Epidermal melanocyte (primary cell): ENCODE results near the gene TNPO1.

Experiments used
- DNase-seq: peaks from one replicate; pipeline ENCODE4 v3.0.0; 2011; ENCODE audit warnings: low spot score; ENCODE audit not compliant: insufficient read length

Gene TNPO1

GRCh38 chr5:72818866-72819534 lies 2.5 kb downstream of the TNPO1 start:
- no peak for DNase-seq

- no peak for DNase-seq
Observed at GRCh38 chr5:72821776-72822175, 5.3 kb downstream of the TNPO1 start.

DNA sequence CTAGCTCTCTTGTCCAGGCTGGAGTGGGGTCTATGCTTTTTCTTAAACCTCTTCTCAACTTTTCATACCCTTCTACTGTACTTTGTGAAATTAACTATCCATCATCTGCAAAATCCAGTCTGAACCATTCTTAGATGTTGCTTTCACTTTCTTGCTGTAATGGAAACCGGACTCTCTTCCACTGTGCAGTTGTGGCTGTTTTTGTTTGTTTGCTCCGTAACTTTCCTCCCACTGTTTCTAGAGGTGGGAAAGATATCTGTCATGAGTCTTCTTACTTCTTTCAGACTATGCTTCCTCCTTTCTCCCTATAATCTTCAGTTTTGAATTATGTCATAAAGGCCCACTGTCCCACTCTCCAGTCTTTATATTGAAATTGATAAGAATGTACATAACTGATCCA lies 6.5 kb downstream of the TNPO1 start:
- no peak for DNase-seq

DNA sequence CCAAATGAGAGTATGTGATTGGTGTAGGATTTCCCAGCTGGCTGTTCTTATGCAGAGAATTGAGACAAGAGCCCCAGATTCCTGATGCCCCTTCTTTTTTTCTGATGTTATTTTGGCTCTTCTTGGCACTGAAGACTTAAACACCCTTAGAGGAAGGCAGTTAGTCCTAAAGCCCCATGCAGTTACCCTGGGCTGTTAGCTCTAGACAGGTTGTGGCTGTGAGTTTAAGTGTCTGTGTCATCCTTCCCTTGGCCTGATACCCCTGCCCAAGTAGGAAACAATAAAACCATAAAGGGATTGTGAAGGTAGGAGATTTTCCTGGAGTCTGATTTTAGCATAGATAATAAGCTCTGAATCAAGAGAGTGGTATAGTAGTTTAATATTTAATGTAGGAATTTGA lies 13.2 kb downstream of the TNPO1 start:
- no peak for DNase-seq

DNA sequence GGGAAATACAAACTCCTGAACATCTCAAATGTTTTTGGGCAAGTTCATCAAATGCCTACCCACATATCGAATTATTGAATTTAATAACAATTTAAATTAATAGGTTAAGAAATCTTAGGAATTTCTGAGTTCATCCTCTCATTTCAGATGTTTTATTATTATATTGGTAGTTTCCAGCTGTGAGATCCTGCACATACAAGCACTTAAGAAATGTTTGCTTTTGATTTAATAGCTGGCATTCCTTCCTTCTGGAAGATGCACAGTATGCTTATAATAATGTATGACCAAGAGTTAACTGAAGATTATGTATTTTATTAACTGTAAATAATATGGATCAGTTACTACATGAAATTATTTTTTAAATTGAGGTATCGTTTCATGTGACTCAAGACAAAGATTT lies 13.9 kb downstream of the TNPO1 start:
- DNase-seq = no peak

DNA sequence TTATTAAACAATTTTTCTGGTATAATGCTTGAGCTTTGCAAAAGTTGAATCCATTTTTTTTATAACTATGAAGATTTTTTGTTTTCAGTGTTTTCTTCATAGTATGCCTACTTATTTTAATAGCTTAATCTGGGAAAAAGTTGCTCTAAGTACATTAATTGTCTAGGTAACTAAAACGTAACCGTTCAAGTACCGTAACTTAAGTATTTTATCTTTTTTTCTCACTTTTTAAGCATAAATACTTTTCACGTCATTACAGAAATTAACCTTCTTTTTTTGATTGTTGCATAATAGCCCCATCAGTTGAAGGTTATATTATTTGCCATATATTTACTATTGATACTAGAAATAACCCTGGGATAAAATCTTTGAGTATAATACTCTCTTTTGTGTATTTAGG lies 15.2 kb downstream of the TNPO1 start:
- DNase-seq = no peak

DNA sequence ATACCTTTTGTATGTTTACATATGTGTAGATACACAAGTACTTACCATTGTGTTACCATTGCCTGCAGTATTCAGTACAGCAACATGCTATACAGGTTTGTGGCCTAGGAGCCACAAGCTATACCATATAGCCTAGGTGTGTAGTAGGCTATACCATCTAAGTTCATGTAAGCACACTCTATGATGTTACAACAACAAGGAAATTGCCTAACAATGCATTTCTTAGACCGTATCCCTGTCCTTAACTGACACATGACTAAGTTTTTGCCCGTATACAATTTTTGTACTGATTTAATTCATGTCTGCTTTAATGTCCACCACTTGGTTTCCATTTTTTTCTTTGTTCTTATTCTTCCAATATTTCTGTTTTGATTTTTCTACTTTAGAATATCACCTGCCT lies 18.5 kb downstream of the TNPO1 start:
- DNase-seq = no peak

GRCh38 chr5:72835633-72836032 lies 19.2 kb downstream of the TNPO1 start:
- no peak for DNase-seq

GRCh38 chr5:72836810-72837209 lies 20.3 kb downstream of the TNPO1 start:
- no peak for DNase-seq

DNA sequence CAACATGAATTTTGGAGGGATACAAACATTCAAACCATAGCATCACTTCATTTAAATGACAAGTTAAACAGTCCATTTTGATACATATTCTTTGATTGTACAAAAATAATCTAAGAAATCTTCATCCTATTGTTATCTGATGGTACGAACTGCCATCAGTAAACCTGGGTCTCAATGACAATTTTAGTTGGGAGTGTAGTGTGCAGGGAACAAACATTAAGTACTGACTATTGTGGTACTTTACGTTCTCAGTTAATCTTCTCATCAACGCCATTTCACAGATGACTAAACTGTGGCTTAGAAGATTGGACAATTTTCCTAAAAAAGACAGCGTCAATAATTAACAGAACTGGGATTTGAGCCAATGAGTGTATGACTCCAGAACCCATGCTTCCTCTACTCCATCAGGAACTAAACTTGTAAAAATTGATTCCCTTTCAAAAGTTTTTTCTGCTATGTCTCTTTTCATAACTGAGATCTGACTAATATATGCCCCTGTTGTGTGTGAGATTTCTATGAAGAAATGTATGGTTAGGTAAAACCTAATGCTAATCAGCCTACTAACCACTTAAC lies 21.1 kb downstream of the TNPO1 start:
- no peak for DNase-seq

DNA sequence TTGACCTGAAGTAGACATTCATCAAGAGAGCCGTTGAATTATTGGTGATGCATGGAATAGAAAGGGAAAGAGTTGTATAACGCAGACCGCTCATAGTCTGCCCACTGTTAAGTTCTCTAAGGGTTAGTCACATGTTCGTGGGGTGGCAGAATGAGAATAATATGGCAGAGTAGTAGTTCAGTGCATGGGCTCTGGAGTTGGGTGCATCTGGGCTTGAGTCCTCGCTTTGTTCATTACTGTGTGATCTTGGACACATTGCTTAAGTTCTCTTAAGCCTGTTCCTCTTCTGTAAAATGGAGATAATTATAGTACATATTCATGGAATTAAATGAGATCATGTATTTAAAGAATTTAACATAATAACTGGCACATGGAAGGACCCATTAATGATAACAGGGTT lies 23.6 kb downstream of the TNPO1 start:
- DNase-seq = no peak

DNA sequence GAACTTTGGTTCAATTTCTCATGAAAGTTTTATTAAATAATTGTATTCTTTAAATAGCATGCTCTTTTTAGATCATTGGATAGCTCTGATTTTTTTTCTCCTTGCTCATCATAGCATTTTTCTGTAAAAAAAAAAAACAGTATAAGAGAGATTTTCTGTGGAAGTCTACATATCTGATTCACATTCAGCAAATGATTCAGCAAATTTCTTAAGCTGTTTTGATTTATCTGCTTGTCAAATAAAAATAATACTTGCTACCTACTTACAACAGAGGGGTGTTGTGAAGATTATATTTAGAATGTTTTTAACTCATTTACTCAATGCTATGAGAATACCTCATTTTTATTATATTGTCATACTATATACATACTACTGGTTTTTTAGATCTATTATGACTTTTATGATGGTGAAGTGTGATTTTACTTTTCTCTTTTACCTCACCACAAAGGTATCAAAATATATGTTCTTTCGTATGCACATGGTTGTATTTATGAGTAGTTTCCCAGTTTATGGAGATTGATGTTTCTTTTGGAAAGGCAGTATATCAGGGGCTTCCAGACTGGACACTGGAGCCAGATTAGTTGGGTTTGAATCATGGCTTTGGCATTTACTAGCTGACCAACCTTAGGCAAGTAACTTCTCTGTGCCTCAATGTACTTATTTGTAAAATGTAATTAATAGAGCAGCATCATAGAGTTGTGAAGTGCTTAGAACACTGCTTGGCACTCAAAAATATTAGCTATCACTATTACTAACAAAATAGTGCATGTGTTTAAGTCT lies 25.5 kb downstream of the TNPO1 start:
- no peak for DNase-seq

- no peak for DNase-seq
Observed at GRCh38 chr5:72842816-72843215, 26.4 kb downstream of the TNPO1 start.

- DNase-seq = no peak
Observed at GRCh38 chr5:72844218-72844603, 27.8 kb downstream of the TNPO1 start.

- DNase-seq = no peak
Observed at GRCh38 chr5:72845889-72846288, 29.4 kb downstream of the TNPO1 start.

DNA sequence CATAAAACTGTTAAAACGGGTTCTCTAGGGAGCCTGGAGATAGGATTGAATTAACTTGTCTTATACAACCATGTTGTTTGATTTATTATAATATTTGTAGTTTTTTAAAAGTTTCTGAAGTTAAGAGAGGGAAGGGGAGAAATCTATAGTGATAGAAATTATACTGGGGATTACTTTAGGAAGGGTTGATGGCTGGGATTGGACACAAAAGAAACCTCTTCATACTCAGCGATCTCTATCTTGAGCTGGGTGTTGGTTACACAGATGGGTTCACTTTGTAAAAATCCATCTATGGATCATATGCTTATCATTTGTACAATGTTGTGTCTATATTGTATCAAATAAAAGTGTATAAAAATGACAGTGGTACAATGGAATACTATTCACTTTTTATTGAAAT lies 30.0 kb downstream of the TNPO1 start:
- DNase-seq = no peak

DNA sequence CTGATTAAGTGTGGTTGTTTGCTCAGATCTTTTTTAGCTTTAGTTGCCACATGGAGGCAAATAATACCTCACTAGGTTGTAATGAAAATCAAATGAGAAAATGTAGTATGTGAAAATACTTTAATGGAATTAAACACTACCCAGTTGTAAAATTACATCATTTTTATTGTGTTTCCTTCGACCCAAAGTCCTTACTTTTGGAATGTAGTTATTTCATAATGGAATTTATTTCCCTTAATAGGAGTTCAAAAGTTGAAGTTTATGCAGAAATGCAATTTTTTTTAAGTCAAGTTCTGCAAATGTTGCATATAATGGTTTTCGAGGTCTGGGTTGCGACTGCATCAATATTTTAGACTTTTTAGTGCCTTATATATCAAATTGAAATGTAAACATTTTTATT lies 31.0 kb downstream of the TNPO1 start:
- DNase-seq = no peak

DNA sequence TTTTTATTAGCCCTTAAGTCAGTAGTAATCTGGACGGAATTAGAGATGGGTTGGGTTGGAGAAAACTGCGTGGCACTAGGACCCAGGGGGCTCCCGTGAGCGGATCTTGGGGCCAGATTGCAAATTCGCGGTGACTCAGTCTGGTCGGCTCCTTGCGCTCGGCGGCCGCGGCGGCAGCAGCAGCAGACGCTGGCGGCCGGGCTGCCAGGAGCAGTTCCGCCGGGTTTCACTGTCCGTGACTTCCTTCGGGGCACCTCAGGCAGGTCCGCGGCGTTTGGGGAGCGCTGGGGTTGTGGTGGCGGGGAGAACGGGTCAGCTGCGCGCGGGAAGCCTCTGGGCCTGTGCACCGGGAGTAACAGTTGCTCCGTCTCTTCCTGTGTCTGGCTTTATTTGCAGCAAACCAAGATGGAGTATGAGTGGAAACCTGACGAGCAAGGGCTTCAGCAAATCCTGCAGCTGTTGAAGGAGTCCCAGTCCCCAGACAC lies 31.6 kb downstream of the TNPO1 start:
- DNase-seq = peak; percentile 61

GRCh38 chr5:72848474-72849428 lies 32.3 kb downstream of the TNPO1 start:
- DNase-seq = no peak

DNA sequence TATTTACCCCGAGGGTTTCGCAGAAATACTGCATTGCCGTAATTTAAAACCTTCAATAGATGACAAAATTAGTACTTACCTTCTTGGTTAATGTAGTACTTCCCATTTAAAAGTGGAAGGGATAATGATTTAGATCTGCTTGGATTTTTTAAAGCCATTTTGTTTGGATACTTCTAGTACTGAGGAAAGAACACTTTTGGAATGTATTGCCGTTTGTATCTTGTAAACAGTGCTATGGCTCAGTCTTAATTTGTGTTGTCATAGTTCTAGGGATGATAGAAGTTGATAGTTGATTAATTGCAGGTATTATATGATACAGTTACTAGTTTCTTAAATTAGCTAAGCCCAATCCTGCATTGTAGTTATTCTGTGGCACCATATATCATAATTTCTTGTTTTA lies 33.1 kb downstream of the TNPO1 start:
- no peak for DNase-seq

DNA sequence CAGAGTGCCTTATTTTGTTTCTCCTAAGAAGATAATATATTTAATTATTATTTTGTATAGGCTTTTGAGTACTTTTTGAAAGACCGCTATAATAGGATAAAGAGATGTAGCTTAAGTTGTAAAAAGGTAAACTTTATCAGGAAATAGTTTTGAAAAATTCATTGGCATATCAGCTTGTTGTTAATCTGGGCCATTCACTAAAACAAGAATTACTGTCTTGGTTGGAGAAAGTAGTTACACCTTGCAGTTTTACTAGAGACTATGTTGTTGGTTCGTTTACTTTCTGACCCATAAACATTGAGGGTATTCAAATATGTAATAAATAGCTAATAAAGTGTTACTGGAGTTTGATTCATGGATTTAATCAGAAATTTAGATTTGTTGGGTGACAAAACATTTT lies 33.7 kb downstream of the TNPO1 start:
- no peak for DNase-seq

DNA sequence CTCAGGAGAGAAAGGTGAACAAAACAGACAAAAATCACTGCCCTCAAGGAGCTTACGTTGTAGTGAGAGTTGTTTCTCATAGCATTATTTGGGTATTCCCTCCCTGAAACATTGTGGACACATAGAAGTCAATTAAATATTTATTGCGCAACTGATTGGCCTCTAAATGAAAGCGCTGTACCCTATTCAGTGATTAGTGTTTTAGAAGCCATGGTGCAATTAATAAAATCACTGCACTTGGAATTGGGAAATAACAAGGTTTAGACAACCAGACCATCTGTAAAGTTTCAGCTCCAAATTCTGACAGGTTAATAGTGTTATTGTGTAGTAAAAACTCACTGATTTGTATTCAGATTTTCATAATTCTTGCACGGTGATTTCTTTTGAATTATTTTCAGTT lies 35.9 kb downstream of the TNPO1 start:
- DNase-seq = no peak
